GM18858 (cell line): ENCODE data around the gene S100PBP.

Source experiments
- ATAC-seq: cut with Tn5 transposase; IDR thresholded peaks from one replicate; pipeline ENCODE4 v1.9.1; 2021; ENCODE audit not compliant: unreplicated experiment

Gene S100PBP

GRCh38 chr1:32886828-32887414, 69.5 kb downstream of the S100PBP start:
- no peak for ATAC-seq

DNA sequence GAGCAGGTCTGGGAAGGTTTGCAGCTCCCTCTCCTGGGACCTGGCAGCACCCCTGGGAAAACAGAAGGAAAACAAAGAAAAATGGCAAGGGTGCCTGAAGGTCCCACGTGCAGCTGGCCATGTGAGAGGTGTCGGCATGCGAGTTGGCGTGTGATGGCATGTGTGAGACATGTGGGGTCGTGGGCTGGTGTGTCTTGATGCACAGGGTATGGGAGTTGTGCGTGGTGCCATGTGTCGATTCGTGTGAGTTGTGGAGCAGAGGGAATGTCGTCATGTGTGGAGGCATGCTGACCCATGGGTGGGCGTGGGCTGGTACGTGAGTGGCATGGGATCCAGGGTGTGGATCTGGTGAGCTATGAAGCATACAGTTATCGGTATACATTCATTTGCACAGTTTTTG, 70.2 kb downstream of the S100PBP start:
- no peak for ATAC-seq

DNA sequence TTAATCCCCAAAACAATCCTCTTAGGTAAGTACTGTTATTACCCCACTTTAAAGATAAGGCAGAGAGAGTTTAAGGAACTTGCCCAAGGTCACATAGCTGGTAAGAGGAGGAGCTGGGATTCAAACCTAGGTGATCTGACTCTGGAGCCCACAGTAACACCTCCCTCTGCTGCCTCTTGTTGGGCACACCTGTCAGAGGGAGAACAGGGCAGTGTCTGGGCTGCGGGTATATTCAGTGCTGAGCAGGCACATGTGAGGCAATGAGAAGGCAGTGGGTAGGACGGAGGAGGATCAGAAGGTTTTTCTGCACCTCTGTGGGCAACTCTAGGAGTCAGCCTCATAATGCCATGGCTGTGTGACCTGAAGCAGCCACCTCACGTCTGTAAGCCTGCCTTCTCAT, 70.7 kb downstream of the S100PBP start:
- no peak for ATAC-seq

DNA sequence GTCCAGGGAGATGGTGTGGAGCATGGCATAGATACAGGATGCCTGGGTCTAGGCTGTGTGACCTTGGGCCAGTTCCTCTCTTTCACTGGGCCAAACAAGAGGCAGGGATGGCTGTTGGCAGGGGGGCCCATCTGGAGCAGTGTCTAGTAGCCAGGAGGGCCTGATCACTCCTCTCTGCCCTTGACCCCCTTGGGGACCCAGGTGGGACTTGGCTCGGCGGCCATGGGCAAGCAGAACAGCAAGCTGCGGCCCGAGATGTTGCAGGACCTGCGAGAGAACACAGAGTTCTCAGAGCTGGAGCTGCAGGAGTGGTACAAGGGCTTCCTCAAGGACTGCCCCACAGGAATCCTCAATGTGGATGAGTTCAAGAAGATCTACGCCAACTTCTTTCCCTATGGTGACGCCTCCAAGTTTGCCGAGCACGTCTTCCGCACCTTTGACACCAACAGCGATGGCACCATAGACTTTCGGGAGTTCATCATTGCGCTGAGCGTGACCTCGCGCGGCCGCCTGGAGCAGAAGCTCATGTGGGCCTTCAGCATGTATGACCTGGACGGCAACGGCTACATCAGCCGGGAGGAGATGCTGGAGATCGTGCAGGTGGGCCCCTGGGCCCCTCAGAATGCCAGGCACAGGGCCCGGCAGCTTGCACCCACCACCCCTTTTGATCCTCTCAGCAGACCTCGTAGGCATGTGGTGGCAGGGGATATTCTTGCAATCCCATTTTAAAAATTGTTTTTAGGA, 71.4 kb downstream of the S100PBP start:
- no peak for ATAC-seq

- no peak for ATAC-seq
Observed at GRCh38 chr1:32889731-32890278, 72.4 kb downstream of the S100PBP start.

GRCh38 chr1:32890516-32891240, 73.2 kb downstream of the S100PBP start:
- no peak for ATAC-seq

- ATAC-seq: no peak
Observed at GRCh38 chr1:32891241-32891570, 73.8 kb downstream of the S100PBP start.

GRCh38 chr1:32891630-32892029, 74.2 kb downstream of the S100PBP start:
- no peak for ATAC-seq

DNA sequence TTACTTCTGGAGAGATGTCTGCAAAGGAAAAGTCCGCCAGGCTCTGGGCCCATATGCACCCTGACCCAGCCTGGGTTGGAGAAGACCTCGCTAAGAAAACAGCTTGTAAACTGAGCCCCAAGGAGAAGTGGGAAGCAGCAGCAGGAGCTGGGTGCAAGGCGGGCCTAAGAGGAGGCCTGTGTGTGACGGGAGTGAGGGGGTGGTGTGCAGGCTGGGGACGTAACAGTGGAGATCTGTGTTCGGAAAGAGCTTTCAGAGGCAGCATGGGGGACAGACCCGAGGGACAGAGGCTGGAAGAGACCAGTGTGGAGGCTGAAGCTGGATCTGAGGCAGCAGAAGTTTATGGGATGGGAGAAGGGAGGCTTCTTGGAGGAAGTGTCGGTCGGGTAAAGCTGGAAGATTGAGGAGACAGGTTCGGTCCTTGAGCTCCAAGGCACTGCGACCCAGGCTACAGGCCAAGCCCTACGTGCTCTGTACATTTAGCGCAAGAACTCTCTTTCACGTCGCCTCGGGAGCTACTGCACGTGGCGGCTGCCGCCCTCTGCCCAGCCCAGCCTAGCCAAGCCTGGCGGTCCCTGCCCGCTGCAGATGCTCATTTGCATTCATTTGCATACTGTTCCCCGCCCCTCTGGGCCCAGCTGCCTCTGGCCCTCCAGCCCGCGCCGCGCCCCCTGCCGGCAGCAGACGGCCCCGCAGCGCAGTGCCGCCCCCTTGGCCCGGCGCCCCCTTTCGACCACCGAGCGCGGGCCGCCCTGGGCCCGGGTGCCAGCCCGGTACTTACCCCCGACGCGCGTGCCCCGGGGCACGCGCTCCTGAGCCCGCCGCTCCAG, 75.1 kb downstream of the S100PBP start:
- ATAC-seq: no peak

DNA sequence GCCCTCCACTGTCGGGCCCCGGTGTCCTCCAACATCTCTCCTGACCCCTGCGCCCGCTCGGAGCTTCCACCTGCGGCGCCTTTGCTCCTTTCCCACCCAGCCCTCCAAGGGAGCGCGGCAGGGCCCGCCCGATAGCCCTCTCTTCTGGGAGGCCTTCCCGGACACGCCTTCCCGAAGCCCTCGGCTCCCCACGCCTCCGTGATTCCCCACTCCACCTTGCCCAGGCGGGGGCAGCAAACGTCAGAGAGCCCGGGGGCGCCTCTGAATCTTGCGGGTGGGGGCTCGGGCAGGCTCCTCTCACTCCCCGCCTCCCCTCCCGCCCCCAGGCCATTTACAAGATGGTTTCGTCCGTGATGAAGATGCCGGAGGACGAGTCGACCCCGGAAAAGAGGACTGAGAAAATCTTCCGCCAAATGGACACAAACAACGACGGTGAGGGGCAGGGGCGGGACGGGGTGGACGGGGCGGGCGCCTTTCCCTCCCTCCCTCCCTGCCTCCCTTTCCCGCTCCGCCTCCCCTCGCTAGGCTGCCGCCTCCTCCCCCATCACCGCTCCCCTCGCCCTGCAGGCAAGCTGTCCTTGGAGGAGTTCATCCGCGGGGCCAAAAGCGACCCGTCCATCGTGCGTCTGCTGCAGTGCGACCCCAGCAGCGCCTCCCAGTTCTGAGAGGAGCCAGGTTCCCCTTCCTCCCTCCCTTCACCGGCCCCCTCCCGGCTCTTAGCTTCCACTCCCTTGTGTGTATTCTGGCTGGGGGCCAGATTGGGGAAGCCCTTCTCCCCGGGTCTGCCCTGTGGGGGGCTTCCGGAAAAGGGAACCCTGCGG, 76.0 kb downstream of the S100PBP start:
- no peak for ATAC-seq

GRCh38 chr1:32894019-32894600, 76.7 kb downstream of the S100PBP start:
- no peak for ATAC-seq

DNA sequence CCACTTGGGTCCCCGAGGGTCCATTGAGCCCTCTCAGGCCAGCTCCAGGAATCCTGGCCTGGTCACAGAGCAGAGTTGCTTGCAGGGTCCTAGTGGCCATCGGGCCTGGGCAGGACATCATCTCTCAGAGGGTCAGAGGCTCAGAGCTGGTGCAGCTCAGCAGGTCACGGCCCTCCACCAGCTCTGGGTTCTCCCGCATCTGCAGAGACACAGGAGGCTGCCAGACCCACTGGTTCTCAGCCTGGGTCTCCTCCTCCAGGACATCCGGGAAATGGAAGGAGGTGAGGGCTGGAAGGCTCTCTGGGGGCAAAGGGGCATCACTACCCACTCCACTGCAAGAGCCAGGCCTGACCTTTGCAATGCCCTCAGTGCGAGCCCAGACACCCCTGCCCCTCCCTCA, 77.2 kb downstream of the S100PBP start:
- no peak for ATAC-seq

DNA sequence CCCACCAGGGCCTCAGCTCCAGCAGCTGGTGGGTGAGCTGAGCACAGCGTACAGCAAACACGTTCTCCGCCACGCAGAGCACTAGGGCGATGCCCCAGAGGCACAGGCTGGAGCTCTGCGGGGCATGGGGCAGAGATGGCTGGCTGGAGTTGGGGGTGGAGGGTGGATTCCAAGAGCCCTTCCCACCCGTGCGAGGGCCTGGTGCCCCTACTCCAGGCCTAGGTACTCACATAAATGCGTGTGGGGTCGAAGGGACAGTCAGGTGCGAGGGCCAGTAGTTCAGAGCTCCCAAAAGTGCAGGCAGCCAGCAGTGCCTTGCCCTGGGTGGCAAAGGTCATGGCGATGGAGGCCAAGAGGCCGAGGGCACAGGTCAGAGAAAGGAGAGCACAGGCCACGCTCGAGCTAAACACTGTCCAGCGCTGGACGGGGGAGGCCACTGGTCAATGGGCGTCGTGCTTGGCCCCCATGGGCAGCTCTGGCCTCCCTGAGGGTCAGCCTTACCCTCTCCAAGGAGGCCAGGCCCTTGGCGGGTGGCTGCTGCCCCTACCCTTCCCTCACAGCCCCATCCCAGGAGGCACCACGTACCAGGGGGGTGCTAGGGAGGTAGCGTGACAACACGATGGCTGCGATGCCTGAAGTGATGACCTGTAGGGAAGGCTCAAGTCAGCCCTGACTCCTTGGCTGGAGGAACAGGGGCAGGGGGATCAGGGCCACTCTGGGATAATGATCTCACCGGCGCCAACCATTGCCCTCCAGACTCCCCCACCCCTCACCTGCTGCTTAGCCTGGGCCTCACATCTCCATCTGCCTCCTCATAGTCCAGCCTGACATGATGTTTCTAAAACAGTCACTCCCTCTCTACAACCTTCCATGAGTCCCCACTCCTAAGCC, 78.1 kb downstream of the S100PBP start:
- ATAC-seq: no peak

GRCh38 chr1:32896451-32896850, 79.0 kb downstream of the S100PBP start:
- no peak for ATAC-seq

GRCh38 chr1:32897082-32898049, 79.9 kb downstream of the S100PBP start:
- ATAC-seq: no peak

- no peak for ATAC-seq
Observed at GRCh38 chr1:32898056-32898455, 80.6 kb downstream of the S100PBP start.

DNA sequence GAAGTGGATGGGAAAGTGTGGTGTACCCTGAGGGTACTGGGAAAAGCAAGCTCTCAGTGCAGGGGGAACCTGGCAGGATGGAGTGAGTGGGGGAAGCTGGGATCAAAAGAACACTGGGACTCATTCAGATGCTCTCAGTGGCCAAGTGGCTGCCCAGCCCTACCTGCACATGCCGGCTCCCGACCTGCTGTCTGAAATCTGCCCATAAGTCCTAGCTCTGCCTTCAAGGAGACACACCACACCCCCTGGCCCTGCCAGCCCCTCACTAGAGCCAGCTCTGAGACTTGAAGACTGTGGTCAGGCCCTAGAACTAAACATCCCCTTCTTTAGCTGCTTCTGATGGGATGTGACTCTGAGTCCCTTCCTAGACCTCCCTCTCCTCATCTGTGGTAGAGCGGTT, 81.5 kb downstream of the S100PBP start:
- ATAC-seq: no peak
